Progenitor cell of endocrine pancreas (in vitro differentiated cells): ENCODE results near the gene FERD3L. TPM values are rescaled to one million over a fixed set of nuclear protein-coding genes. Genes with fewer than 3 reads are reported as not detected.

ENCODE experiments used
- DNase-seq: peaks from one replicate; pipeline ENCODE4 v3.0.0; 2021; ENCODE audit warnings: low spot score; ENCODE audit not compliant: unreplicated experiment
- H3K27ac Mint-ChIP-seq: 2 replicates; pipeline ENCODE4 v1.8.0; 2021; ENCODE audit warnings: mild to moderate bottlenecking, moderate library complexity, mixed read lengths
- H3K27me3 Mint-ChIP-seq: 2 replicates; pipeline ENCODE4 v1.8.0; 2021; ENCODE audit warnings: mixed read lengths
- H3K36me3 Mint-ChIP-seq: 2 replicates; pipeline ENCODE4 v1.8.0; 2022; ENCODE audit warnings: mixed read lengths; ENCODE audit not compliant: insufficient read depth
- H3K4me1 Mint-ChIP-seq: 2 replicates; pipeline ENCODE4 v1.8.0; 2021; ENCODE audit warnings: low read depth, mixed read lengths
- H3K4me3 Mint-ChIP-seq: 2 replicates; pipeline ENCODE4 v1.8.0; 2021; ENCODE audit warnings: low read depth, mild to moderate bottlenecking, moderate library complexity, mixed read lengths
- H3K9me3 Mint-ChIP-seq: 2 replicates; pipeline ENCODE4 v1.8.0; 2021; ENCODE audit warnings: low read depth, mixed read lengths
- total RNA-seq: library from RNA; stranded (reverse); gene quantifications from 2 replicates; pipeline ENCODE4 v1.2.1, GENCODE V29; 2021
- TF ChIP-seq, protein P1 (sequence below): fragments of 200-600 bp; sonication (generic); IDR thresholded peaks from one replicate; pipeline ENCODE4 v1.5.0; 2021; ENCODE audit warnings: antibody characterized with exemption, mild to moderate bottlenecking; ENCODE audit not compliant: unreplicated experiment

FERD3L gene
- total RNA-seq, 1 donor from 2014 or later: not detected

DNA sequence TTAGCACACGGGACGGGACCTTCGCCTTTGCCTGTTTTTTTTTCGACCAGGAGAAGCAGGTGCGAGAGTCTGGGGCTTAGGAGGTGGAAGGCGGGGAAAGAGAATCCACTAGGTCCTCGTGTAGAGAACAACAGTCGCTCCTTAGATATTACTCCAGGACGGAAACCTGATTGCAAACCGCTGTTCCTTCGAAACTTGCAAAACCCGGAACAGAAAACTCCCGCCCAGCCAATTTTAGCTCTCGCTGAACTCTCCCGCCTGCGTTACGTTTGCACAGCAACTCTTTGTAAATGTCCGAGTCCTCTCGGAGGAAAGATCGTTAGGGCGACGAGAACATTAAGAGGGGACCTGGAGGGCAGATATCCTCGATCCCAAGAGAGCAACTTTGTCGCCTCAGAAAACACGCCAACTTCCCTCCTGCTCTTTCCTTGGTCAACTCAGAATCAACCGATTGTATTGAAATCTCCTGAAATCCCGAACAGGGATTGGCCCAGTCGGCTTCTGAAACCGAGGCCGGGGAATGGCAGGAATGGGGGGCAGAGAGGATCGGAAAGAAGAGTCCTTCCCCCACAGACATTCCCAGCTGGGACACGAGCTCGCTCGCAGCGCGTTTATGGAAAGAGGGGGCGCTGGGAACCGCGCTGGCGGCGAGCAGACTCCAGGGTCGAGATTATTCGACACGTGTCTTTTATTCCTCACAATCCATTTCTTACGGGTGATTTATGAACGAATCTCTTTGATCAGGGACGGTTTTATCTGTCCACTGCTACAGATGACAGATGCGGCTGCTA is 37.7 kb downstream of the FERD3L start:
- Mint-ChIP-seq H3K4me1 (peaks cover 14% of the 10 kb centered on the region), H3K27me3 (peaks cover 99% of the 10 kb centered on the region), H3K36me3 (no peaks in the 10 kb centered on the region), H3K4me3 (peak overlapping the region; percentile 70), H3K9me3 (no peaks in the 10 kb centered on the region), H3K27ac (no peak overlapping the region)
- DNase-seq: no peak
- TF ChIP-seq, protein P1, sequence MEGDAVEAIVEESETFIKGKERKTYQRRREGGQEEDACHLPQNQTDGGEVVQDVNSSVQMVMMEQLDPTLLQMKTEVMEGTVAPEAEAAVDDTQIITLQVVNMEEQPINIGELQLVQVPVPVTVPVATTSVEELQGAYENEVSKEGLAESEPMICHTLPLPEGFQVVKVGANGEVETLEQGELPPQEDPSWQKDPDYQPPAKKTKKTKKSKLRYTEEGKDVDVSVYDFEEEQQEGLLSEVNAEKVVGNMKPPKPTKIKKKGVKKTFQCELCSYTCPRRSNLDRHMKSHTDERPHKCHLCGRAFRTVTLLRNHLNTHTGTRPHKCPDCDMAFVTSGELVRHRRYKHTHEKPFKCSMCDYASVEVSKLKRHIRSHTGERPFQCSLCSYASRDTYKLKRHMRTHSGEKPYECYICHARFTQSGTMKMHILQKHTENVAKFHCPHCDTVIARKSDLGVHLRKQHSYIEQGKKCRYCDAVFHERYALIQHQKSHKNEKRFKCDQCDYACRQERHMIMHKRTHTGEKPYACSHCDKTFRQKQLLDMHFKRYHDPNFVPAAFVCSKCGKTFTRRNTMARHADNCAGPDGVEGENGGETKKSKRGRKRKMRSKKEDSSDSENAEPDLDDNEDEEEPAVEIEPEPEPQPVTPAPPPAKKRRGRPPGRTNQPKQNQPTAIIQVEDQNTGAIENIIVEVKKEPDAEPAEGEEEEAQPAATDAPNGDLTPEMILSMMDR: no peak

DNA sequence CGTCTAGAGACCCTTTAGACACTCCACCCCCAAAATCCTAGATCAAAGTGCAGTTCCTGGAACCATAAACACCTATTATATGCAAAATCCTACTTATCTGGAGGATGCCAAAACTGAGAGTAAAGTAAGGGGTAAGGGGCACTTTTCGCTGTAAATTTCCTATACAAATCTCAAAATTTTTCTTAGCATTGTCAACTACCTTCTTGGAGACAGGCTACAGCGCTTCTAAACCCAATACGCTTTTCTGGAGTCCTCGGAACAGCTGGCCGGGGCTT is 38.2 kb downstream of the FERD3L start:
- H3K4me3 Mint-ChIP-seq: peak overlapping the region; percentile 70
- no peaks in the 10 kb centered on the region for H3K36me3 Mint-ChIP-seq
- no peak overlapping the region for H3K27ac Mint-ChIP-seq
- DNase-seq: no peak
- no peaks in the 10 kb centered on the region for H3K9me3 Mint-ChIP-seq
- H3K4me1 Mint-ChIP-seq: peaks cover 14% of the 10 kb centered on the region
- peaks cover 95% of the 10 kb centered on the region for H3K27me3 Mint-ChIP-seq
- TF ChIP-seq, protein P1: no peak

DNA sequence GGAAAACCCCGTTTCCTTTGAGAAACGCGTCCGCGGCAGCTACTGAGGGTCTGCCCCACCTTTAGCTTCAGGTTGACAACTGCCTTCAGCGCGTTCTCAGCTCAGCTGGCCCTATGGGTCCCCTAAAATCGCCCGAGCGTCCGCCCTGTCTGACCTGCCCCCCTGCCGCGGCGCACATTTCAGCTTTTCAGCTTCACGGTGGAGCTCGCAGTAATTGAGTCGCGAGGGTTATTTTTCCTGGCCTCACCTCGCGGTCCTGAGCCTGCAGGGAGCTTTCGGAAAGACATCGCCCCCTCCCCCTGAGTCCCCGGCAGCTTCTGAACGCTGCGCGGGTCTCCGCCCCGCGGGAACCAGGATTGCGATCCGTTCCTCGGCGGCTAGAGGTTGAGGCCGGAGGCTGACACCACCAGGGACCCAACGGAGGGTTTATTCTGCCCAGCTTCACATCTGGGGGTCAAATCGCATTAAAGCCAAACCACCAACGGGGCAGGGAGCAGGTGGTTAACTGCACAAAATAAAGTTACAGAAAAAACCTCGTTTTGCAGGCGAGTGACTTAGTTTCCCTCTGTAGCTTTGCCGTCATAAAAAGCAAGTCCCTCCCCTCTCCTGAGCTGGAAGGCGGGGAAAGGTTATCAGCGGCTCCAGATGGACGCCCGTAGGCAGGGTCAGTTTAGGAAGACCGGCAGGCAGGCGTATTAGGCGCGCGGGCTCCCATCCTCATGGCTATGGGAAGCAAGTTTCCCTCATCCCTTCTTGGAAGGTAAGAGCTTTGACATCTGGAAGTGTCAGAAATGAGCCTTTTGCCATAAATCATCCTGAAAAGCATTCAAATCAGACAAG is 38.8 kb downstream of the FERD3L start:
- TF ChIP-seq, protein P1: no peak
- Mint-ChIP-seq H3K27me3 (peaks cover 95% of the 10 kb centered on the region), H3K9me3 (no peaks in the 10 kb centered on the region), H3K4me1 (peaks cover 14% of the 10 kb centered on the region), H3K4me3 (peak overlapping the region; percentile 40), H3K36me3 (no peaks in the 10 kb centered on the region), H3K27ac (no peak overlapping the region)
- DNase-seq: no peak

DNA sequence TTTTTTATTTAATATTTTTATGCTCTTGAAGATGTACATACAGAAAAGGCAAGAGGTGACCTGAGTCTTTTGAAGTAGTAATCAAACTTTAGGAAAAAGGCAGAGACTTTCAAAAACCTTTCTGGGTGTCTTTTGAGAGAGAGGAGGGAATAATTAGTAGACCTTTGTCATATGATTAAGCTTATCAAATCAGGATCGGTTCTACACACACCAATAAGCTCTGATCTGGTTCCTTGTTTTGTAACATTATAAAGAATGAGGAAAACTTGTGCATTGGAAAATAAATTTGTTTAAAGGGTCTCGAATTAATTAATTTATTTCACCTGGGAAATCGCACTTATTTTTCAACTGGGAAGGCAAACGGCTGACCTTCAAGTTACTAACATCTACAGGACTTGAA is 39.7 kb downstream of the FERD3L start:
- no peak overlapping the region for H3K27ac Mint-ChIP-seq
- H3K4me3 Mint-ChIP-seq: no peak overlapping the region
- no peak for DNase-seq

DNA sequence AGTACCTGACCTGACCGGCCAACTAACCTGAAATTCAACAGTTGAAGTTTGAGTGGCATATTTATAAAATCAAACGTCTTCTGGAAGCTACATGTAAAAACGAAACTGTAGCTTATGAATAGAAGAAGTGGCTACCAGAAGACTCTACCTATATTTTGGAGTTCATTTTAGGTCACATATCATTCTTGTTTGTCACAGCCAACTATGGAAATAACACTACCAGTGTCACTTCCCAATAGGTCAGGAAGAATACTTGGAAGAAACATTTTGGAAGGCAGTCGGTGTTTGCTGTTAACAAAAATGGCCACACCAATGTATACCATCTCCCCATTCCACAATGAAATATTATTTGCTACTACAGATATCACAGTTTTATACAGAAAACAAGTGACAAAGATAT is 40.4 kb downstream of the FERD3L start:
- Mint-ChIP-seq H3K4me1 (peaks cover 14% of the 10 kb centered on the region), H3K27me3 (peaks cover 92% of the 10 kb centered on the region), H3K36me3 (no peaks in the 10 kb centered on the region), H3K9me3 (no peaks in the 10 kb centered on the region), H3K27ac (no peak overlapping the region), H3K4me3 (no peak overlapping the region)
- DNase-seq: no peak
- TF ChIP-seq, protein P1: no peak

More for the DNA sequence above, 39.7 kb downstream of the FERD3L start:
- Mint-ChIP-seq H3K27me3 (peaks cover 93% of the 10 kb centered on the region), H3K9me3 (no peaks in the 10 kb centered on the region), H3K4me1 (peaks cover 14% of the 10 kb centered on the region), H3K36me3 (no peaks in the 10 kb centered on the region)
- TF ChIP-seq, protein P1: no peak
